ENCODE data around the gene PER2.

GRCh38 chr2:238272156-238272555 is 16.3 kb downstream of the PER2 start:
- TF ChIP-seq NFYB (IDR thresholded peaks at IDR 0.05; ENCODE audit: extremely low read depth, insufficient read length) (no peak), NR2F6 (CRISPR knock-in tag; IDR thresholded peaks at IDR 0.05) (no peak), TEAD4 (IDR thresholded peaks at IDR 0.05; ENCODE audit: low read length) (no peak), TEAD4 (CRISPR knock-in tag; IDR thresholded peaks at IDR 0.05; ENCODE audit: borderline replicate concordance) (no peak), CBX8 (IDR thresholded peaks at IDR 0.05; ENCODE audit: borderline replicate concordance, extremely low read depth, low read depth, low read length, poor library complexity, severe bottlenecking) (no peak)
- TF ChIP-seq, protein P1, sequence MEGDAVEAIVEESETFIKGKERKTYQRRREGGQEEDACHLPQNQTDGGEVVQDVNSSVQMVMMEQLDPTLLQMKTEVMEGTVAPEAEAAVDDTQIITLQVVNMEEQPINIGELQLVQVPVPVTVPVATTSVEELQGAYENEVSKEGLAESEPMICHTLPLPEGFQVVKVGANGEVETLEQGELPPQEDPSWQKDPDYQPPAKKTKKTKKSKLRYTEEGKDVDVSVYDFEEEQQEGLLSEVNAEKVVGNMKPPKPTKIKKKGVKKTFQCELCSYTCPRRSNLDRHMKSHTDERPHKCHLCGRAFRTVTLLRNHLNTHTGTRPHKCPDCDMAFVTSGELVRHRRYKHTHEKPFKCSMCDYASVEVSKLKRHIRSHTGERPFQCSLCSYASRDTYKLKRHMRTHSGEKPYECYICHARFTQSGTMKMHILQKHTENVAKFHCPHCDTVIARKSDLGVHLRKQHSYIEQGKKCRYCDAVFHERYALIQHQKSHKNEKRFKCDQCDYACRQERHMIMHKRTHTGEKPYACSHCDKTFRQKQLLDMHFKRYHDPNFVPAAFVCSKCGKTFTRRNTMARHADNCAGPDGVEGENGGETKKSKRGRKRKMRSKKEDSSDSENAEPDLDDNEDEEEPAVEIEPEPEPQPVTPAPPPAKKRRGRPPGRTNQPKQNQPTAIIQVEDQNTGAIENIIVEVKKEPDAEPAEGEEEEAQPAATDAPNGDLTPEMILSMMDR (IDR thresholded peaks at IDR 0.05 in 2 of 3, conservative IDR thresholded peaks at IDR 0.05 in 1 of 3; ENCODE audit: insufficient read depth in 2 of 3, low read depth in 1 of 3, low read length in 3 of 3): no peak

Data from K562 (cell line).